Effector CD8-positive, alpha-beta T cell (primary cell): ENCODE measurements around the gene CHMP2A.
"Not testable (repeated sequence)": the region's sequence is repeated elsewhere in the genome, so short reads cannot be mapped to it uniquely, and the experiment has no call there.

ENCODE experiments used
- DNase-seq: peaks from one replicate; lab custom pipeline; 2025; lab: John Stamatoyannopoulos, UW

Gene CHMP2A

GRCh38 chr19:58511353-58512208, 43.3 kb downstream of the CHMP2A start, which contains the start of gene SLC27A5:
SLC27A5 (minus strand) TSS chr19:58511992; CDS start chr19:58511955, 37 bp downstream.
- DNase-seq, result no peak

DNA sequence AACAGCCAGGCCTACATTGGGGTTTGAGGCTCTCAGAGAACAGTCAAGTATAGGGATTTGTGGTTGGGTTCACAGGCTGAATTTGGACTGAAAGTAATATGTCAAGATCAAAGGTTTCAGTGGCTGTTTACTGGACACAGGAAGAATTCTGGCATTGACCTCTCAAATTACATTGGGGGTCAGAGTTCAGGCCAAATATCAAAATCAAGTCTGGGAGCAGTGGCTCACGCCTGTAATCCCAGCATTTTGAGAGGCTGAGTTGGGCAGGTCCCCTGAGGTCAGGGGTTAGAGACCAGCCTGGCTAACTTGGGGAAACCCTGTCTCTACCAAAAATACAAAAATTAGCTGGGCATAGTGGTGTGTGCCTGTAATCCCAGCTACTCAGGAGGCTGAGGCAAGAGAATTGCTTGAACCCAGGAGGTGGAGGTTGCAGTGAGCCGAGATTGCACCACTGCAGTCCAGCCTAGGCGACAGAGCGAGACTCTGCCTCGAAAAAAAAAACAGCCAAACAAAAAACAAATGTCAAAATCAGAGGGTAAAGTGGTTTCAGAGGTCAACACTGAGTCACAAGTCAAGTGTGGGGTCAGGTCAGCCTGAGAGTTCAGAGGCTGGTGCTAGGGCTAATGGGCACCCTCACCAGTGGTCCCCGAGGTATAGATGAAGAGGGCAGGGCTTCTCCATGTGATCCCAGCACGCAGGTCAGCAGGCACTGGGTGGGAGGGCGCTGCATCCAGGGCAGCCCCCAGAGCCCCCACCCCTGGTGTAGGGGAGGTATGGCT, 44.6 kb downstream of the CHMP2A start:
- DNase-seq, result no peak

DNA sequence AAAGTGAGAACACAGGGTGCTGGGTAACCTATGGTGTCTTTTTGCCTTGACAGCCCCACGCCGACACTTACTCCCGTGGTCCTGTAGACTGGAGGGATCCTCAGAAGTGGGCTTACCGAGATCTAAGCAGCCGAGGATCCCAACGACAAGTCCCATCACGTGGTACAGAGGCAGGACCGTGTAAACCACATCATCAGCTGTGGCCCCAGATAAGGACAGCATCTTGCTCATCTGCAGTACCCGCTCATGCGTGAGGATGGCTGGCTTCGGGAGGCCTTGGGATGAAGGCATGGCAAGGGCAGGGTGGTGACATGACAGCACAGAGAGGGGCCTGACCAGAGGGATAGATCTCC, 45.2 kb downstream of the CHMP2A start:
- DNase-seq, result no peak

- not testable (repeated sequence) for DNase-seq
Observed at GRCh38 chr19:58507602-58508223, 47.2 kb downstream of the CHMP2A start.
